WTC11 (cell line): ENCODE results near the gene OTUB2. TPM values are rescaled to one million over a fixed set of nuclear protein-coding genes. Genes with fewer than 3 reads are reported as not detected.
A peak's percentile ranks its signal among the peaks of the same experiment; 100 is the strongest.

Experiments
- ATAC-seq: fragments of 200-7000 bp; cut with Tn5 transposase; 2 replicates; pipeline ENCODE4 v1.10.0; 2021; ENCODE audit warnings: mild to moderate bottlenecking, moderate library complexity
- CTCF ChIA-PET: fragments of 300-600 bp; sonication (Branson Sonifier 250); formaldehyde crosslinking; loops from one replicate; lab custom pipeline; 2021; ENCODE audit warnings: antibody characterized with exemption; lab: Charles Lee
- POLR2A ChIA-PET: fragments of 350-600 bp; sonication (Branson Sonifier 250); formaldehyde crosslinking; loops from one replicate; lab custom pipeline; 2021; ENCODE audit warnings: antibody characterized with exemption; lab: Charles Lee
- DNase-seq: peaks from one replicate; pipeline ENCODE4 v3.0.0; 2021; ENCODE audit warnings: low spot score
- H3K27ac Mint-ChIP-seq: 2 replicates; pipeline ENCODE4 v1.8.0; 2021; ENCODE audit warnings: mixed read lengths
- H3K27me3 Mint-ChIP-seq: 2 replicates; pipeline ENCODE4 v1.8.0; 2021; ENCODE audit warnings: low read depth, mild to moderate bottlenecking, moderate library complexity, mixed read lengths
- H3K36me3 Mint-ChIP-seq: 2 replicates; pipeline ENCODE4 v1.8.0; 2021; ENCODE audit warnings: mixed read lengths
- H3K4me1 Mint-ChIP-seq: 2 replicates; pipeline ENCODE4 v1.8.0; 2022; ENCODE audit warnings: mixed read lengths
- H3K4me3 Mint-ChIP-seq: 2 replicates; pipeline ENCODE4 v1.8.0; 2021; ENCODE audit warnings: mild to moderate bottlenecking, moderate library complexity, mixed read lengths
- H3K9me3 Mint-ChIP-seq: 2 replicates; pipeline ENCODE4 v1.8.0; 2021; ENCODE audit warnings: mixed read lengths
- ATF1 ChIP-seq: sonication (generic); formaldehyde crosslinking; IDR thresholded peaks from 2 replicates; pipeline ENCODE4 v1.8.1; 2023; ENCODE audit warnings: mild to moderate bottlenecking, moderate library complexity, missing genetic modification reagents
- ATF2 ChIP-seq: sonication (generic); formaldehyde crosslinking; IDR thresholded peaks from 2 replicates; pipeline ENCODE4 v1.8.1; 2022; ENCODE audit warnings: low read depth, missing genetic modification reagents, borderline replicate concordance
- CBFB ChIP-seq: sonication (generic); formaldehyde crosslinking; IDR thresholded peaks from 2 replicates; pipeline ENCODE4 v1.8.1; 2022; ENCODE audit warnings: mild to moderate bottlenecking, low read depth, missing genetic modification reagents
- CTCF ChIP-seq: fragments of 200-600 bp; IDR thresholded peaks from 2 replicates; pipeline ENCODE4 v1.8.0; 2022; ENCODE audit warnings: antibody characterized with exemption
- E2F4 ChIP-seq: sonication (generic); formaldehyde crosslinking; IDR thresholded peaks from 2 replicates; pipeline ENCODE4 v1.8.1; 2022; ENCODE audit warnings: low read depth, mild to moderate bottlenecking, moderate library complexity, missing genetic modification reagents, borderline replicate concordance
- FOXP4 ChIP-seq: sonication (generic); formaldehyde crosslinking; IDR thresholded peaks from 2 replicates; pipeline ENCODE4 v1.8.0; 2022; ENCODE audit warnings: mild to moderate bottlenecking, missing genetic modification reagents
- GABPB1 ChIP-seq: sonication (generic); formaldehyde crosslinking; IDR thresholded peaks from 2 replicates; pipeline ENCODE4 v1.8.1; 2023; ENCODE audit warnings: mild to moderate bottlenecking, missing genetic modification reagents
- JAZF1 ChIP-seq: fragments of 250-450 bp; sonication (Bioruptor Pico); IDR thresholded peaks from 2 replicates; pipeline ENCODE4 v1.9.0; 2021; ENCODE audit warnings: moderate library complexity, mild to moderate bottlenecking, inconsistent platforms
- NFYB ChIP-seq: sonication (generic); formaldehyde crosslinking; conservative IDR thresholded peaks from 2 replicates; pipeline ENCODE4 v1.8.0; 2022; ENCODE audit warnings: low read depth, missing genetic modification reagents
- NR3C1 ChIP-seq: sonication (generic); formaldehyde crosslinking; conservative IDR thresholded peaks from 2 replicates; pipeline ENCODE4 v1.8.1; 2023; ENCODE audit warnings: low read depth, mild to moderate bottlenecking, missing genetic modification reagents
- PRDM15 ChIP-seq: sonication (generic); formaldehyde crosslinking; IDR thresholded peaks from 2 replicates; pipeline ENCODE4 v1.8.0; 2022; ENCODE audit warnings: missing genetic modification reagents
- RELA ChIP-seq: sonication (generic); formaldehyde crosslinking; IDR thresholded peaks from 2 replicates; pipeline ENCODE4 v1.8.1; 2022; ENCODE audit warnings: missing genetic modification reagents, mild to moderate bottlenecking, borderline replicate concordance
- RORB ChIP-seq: fragments of 250-450 bp; sonication (Bioruptor Pico); IDR thresholded peaks from 2 replicates; pipeline ENCODE4 v1.9.0; 2021; ENCODE audit warnings: mild to moderate bottlenecking
- SMAD3 ChIP-seq: sonication (generic); formaldehyde crosslinking; IDR thresholded peaks from 2 replicates; pipeline ENCODE4 v1.8.0; 2022; ENCODE audit warnings: missing genetic modification reagents, mild to moderate bottlenecking, borderline replicate concordance
- SMAD4 ChIP-seq: sonication (generic); formaldehyde crosslinking; IDR thresholded peaks from 2 replicates; pipeline ENCODE4 v1.8.0; 2022; ENCODE audit warnings: mild to moderate bottlenecking, missing genetic modification reagents
- SP1 ChIP-seq: sonication (generic); formaldehyde crosslinking; conservative IDR thresholded peaks from 2 replicates; pipeline ENCODE4 v1.8.1; 2022; ENCODE audit warnings: missing genetic modification reagents
- USF1 ChIP-seq: sonication (generic); formaldehyde crosslinking; IDR thresholded peaks from 2 replicates; pipeline ENCODE4 v1.8.0; 2022; ENCODE audit warnings: mild to moderate bottlenecking, missing genetic modification reagents
- ZMAT4 ChIP-seq: fragments of 250-450 bp; sonication (Bioruptor Pico); IDR thresholded peaks from 2 replicates; pipeline ENCODE4 v1.9.0; 2021; ENCODE audit warnings: mild to moderate bottlenecking
- total RNA-seq: library from RNA; stranded (reverse); gene quantifications from 3 replicates; pipeline ENCODE4 v1.2.3, GENCODE V29; 2021

The OTUB2 gene
- total RNA-seq, 1 experiment from 2014 or later, result 3.5 TPM

- TF ChIP-seq FOXP4 (no peak), SMAD3 (CRISPR knock-in tag) (no peak), ATF2 (CRISPR knock-in tag) (no peak), RELA (no peak), E2F4 (no peak)
- TF ChIP-seq, all 79 proteins: peak for 0
Observed at GRCh38 chr14:94079891-94080620, 53.9 kb downstream of the OTUB2 start (continued).

- peaks cover 29% of the 10 kb centered on the region for H3K4me1 Mint-ChIP-seq
- POLR2A ChIA-PET, result interaction anchor here (1.1 to 1.4 kb wide), 5 partner anchors 13 to 51 kb away, joined by 3 to 5 read pairs (median 4); partner anchors contain the start of gene IFI27L2
- TF ChIP-seq NFYB (peak; percentile 79), ATF2 (CRISPR knock-in tag) (no peak), GABPB1 (CRISPR knock-in tag) (peak; percentile 76), JAZF1 (CRISPR knock-in tag) (no peak), SMAD4 (CRISPR knock-in tag) (no peak), RORB (no peak), CBFB (CRISPR knock-in tag) (no peak), PRDM15 (0 out of 2 replicates have a peak, but pooled peaks have one; percentile 26), E2F4 (peak; percentile 62; the same call in 1 of the 2 replicates), NR3C1 (CRISPR knock-in tag) (no peak), CTCF (no peak), SP1 (CRISPR knock-in tag) (peak; percentile 67), SMAD3 (CRISPR knock-in tag) (no peak), ATF1 (CRISPR knock-in tag) (peak; percentile 61; the same call in 1 of the 2 replicates), USF1 (no peak), ZMAT4 (CRISPR knock-in tag) (no peak)
Observed at GRCh38 chr14:94080621-94081385, 54.7 kb downstream of the OTUB2 start, which contains the start of the genes DDX24 and IFI27L1. DDX24 (minus strand) TSS chr14:94081202; CDS start chr14:94079742, 1,460 bp downstream. IFI27L1 (plus strand) TSS chr14:94081310; CDS start chr14:94096938, 15,628 bp downstream.

More at GRCh38 chr14:94080621-94081385, 54.7 kb downstream of the OTUB2 start, which contains the start of the genes DDX24 and IFI27L1:
- no peaks in the 10 kb centered on the region for H3K27me3 Mint-ChIP-seq
- ATAC-seq (peak; percentile 99), DNase-seq (peak; percentile 96)
- H3K36me3 Mint-ChIP-seq, result peaks cover 23% of the 10 kb centered on the region
- CTCF ChIA-PET, result interaction anchor here (0.8 to 2.8 kb wide), 13 partner anchors 15 to 406 kb away, joined by 3 to 20 read pairs (median 3); no protein-coding TSS in a partner anchor
- H3K4me3 Mint-ChIP-seq, result peak within 1 kb of the TSS; percentile 100
- peaks cover 2% of the 10 kb centered on the region for H3K9me3 Mint-ChIP-seq
- peak within 1 kb of the TSS; percentile 93 for H3K27ac Mint-ChIP-seq
